Measurements from ENCODE around the gene MOB2. TPM values are rescaled to one million over a fixed set of nuclear protein-coding genes. Genes with fewer than 3 reads are reported as not detected.

Gene MOB2, protein sequence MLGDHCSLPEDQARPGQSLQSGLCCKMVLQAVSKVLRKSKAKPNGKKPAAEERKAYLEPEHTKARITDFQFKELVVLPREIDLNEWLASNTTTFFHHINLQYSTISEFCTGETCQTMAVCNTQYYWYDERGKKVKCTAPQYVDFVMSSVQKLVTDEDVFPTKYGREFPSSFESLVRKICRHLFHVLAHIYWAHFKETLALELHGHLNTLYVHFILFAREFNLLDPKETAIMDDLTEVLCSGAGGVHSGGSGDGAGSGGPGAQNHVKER
- total RNA-seq, result 22.2 and 28.5 TPM in 2 replicates

DNA sequence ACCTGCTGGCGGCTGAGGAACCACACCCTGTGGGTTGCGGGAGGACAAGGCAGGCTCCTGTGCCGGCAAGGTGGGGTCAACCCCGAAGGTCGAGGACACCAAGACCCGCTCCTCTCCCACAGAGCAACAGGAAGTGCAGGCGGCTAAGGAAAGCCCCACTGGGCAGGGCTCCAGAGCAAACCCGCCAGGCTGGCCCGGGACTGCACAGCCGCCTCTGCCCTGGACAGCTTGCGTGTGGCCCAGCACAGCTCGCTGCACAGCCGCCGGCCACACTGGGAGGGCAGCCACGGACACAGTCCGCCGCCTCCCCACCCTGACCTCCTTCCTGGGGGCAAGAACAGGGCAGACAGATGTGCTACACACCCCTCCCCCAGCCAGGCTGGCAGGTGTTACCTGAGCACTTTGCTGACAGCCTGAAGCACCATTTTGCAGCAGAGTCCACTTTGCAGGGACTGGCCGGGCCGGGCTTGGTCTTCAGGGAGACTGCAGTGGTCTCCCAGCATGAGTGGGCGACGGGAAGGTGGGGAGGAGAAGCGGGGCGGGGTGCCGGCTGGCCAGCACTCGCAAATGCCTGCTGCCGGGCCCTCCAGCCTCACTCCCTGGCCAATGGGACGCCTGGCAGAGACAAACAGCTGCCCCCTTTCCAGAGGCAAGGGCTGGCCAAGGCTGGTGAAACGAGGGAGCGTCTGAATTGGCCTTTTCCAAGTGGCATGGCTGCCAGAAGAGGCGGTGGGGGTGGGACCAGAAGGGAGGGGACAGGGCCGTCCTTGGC is at the start of gene MOB2:
MOB2 (minus strand) TSS at position 726 of the 772 bp plus-strand sequence; CDS start at position 503, 223 bp downstream.

Other genes with a start within 250 kb of the MOB2 start
- gene TOLLIP, start 177.1 kb downstream of the MOB2 start, total RNA-seq, result 37.4 and 46.6 TPM in 2 replicates
- not detected in 2 replicates for gene BRSK2, start 96.8 kb downstream of the MOB2 start, total RNA-seq
- gene DUSP8, start 85.5 kb upstream of the MOB2 start, total RNA-seq, result 3.3 and 3.7 TPM in 2 replicates
- not detected in 2 replicates for gene KRTAP5-1, start 98.5 kb upstream of the MOB2 start, total RNA-seq
- not detected in 2 replicates for gene KRTAP5-2, start 111.5 kb upstream of the MOB2 start, total RNA-seq
- gene KRTAP5-3, start 121.7 kb upstream of the MOB2 start, total RNA-seq, result not detected in 2 replicates
- gene KRTAP5-4, start 135.4 kb upstream of the MOB2 start, total RNA-seq, result not detected in 2 replicates
- gene KRTAP5-5, start 143.0 kb upstream of the MOB2 start, total RNA-seq, result not detected in 2 replicates
- not detected in 2 replicates for gene KRTAP5-6, start 210.4 kb upstream of the MOB2 start, total RNA-seq